ENCODE data around the gene FAAP100. TPM values are rescaled to one million over a fixed set of nuclear protein-coding genes. Genes with fewer than 3 reads are reported as not detected.

Gene FAAP100
- polyA plus RNA-seq, 1 of the 3 experiments (the other 2 are of a cell fraction) = 18.9 TPM

DNA sequence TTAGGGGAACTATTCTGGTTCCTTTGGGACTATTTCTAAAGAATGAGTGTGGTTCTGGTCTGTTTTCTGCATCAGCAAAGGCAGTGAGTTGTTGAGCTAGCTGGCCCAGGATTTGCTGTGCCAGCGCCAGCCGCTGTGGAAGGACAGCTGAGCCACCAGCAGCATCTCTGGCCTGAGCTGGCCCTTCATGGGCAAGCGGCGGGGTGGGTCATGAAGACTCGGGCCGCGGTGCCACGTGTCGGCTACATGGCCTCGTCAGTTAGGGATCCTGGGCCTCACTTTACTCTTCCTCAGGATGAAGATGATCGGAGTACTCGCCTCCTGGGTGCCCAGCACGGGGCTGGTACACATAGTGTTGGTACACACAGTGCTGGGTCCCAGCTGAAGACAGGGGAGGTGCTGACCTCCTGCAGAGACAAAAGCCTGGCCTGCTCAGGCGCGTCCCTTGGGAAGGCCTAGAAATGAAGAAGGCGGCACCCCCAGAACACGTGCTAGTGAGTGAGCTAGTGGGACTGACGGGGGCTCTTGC lies 17.9 kb upstream of the FAAP100 start (continued):
- TF ChIP-seq, protein P1, sequence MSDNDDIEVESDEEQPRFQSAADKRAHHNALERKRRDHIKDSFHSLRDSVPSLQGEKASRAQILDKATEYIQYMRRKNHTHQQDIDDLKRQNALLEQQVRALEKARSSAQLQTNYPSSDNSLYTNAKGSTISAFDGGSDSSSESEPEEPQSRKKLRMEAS (IDR thresholded peaks at IDR 0.05; ENCODE audit: low read depth) = no peak
- TF ChIP-seq, protein P2, sequence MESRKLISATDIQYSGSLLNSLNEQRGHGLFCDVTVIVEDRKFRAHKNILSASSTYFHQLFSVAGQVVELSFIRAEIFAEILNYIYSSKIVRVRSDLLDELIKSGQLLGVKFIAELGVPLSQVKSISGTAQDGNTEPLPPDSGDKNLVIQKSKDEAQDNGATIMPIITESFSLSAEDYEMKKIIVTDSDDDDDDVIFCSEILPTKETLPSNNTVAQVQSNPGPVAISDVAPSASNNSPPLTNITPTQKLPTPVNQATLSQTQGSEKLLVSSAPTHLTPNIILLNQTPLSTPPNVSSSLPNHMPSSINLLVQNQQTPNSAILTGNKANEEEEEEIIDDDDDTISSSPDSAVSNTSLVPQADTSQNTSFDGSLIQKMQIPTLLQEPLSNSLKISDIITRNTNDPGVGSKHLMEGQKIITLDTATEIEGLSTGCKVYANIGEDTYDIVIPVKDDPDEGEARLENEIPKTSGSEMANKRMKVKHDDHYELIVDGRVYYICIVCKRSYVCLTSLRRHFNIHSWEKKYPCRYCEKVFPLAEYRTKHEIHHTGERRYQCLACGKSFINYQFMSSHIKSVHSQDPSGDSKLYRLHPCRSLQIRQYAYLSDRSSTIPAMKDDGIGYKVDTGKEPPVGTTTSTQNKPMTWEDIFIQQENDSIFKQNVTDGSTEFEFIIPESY (IDR thresholded peaks at IDR 0.05; ENCODE audit: borderline replicate concordance, low read depth) = no peak
- TF ChIP-seq GATA2 (CRISPR knock-in tag; IDR thresholded peaks at IDR 0.05) = no peak

DNA sequence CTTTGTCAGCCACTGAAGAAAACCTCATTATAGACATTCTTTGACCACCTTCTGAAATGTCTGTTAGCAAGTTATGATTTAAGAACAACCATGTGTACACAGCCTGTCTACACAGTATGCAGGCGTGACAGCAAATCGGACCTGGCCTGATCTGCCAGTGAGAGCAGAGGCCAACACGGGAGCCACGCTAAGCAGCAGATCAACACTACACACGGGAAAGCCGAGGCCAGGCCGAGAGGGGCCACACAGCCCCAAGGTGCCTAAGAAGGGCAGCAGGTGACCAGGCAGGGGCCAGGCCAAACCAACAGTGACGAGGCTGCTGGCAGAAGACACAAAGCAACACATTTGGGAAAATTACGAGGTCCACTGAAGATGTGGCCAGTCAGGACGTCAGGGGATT lies 16.3 kb upstream of the FAAP100 start:
- ChIA-PET POLR2A (interaction anchor here (0.7 kb wide), 1 partner anchor 35 kb away, joined by 4 read pairs; no protein-coding TSS in a partner anchor), CTCF (interaction anchor here (1.3 to 3.2 kb wide), 7 partner anchors 8 to 315 kb away, joined by 3 to 14 read pairs (median 5); no protein-coding TSS in a partner anchor)
- Histone ChIP-seq H3K27ac (ENCODE audit: low read depth in 2 of 2, low read length in 1 of 2) (peak overlapping the region; percentile 62 to 84), H4K20me1 (ENCODE audit: insufficient read depth) (no peaks in the 10 kb centered on the region; the same call in 1 of the 2 replicates), H3K4me3 (ENCODE audit: low read depth in 2 of 2, low read length in 1 of 2) (no peak overlapping the region), H3K79me2 (ENCODE audit: insufficient read depth) (peaks cover 47% of the 10 kb centered on the region), H3K9me3 (no peaks in the 10 kb centered on the region), H3K4me2 (peak overlapping the region; percentile 81; the same call in 1 of the 2 replicates), H2AFZ (ENCODE audit: low read depth) (no peak overlapping the region), H3K9me2 (no peaks in the 10 kb centered on the region), H3K9ac (no peak overlapping the region), H3K4me1 (ENCODE audit: control insufficient read depth in 1 of 2, insufficient read depth in 2 of 2, low read depth in 1 of 2, low read length in 1 of 2) (peaks cover 30 to 33% of the 10 kb centered on the region in 2 experiments), H3F3A (replicated peaks; ENCODE audit: insufficient read depth) (peaks cover 48% of the 10 kb centered on the region), H3K27me3 (ENCODE audit: insufficient read depth) (no peaks in the 10 kb centered on the region), H3K36me3 (replicated peaks in 1 of 2; ENCODE audit: control insufficient read depth in 1 of 2, insufficient read depth in 2 of 2, low read length in 1 of 2) (peaks cover 69 to 71% of the 10 kb centered on the region in 2 experiments)
- 95% methylated on average over 10 of the region's 10 CpGs for WGBS (ENCODE audit: low lambda C conversion rate)
- no peak for TF ChIP-seq TEAD4 (IDR thresholded peaks at IDR 0.05; ENCODE audit: borderline replicate concordance, insufficient read depth)
- TF ChIP-seq REST (IDR thresholded peaks at IDR 0.05; ENCODE audit: low read depth, low read length) = no peak
- no peak for TF ChIP-seq NRF1 (IDR thresholded peaks at IDR 0.05; ENCODE audit: low read depth, low read length)
- DNase-seq = no peak

DNA sequence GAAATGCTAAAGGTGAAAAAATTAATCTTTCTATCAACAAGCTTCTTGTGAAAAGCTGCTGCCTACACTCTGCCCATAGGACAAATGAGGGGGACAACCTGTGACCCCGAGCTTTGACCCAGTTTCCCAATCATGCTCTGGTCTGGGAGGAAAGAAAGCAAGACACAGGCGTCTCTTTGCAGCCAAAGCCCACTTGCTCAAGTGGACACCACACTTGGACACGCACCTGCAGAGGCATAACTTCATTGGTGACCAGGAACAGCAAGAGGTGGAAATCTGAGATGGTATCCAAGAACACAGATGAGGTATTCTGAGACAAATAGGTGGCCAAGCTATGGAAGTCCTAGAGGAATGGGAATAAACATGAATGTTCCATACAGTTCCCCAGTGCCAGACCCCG lies 15.0 kb upstream of the FAAP100 start:
- Histone ChIP-seq H3K4me2 (peak overlapping the region; percentile 81), H3K9me3 (no peaks in the 10 kb centered on the region), H3K4me1 (ENCODE audit: control insufficient read depth in 1 of 2, insufficient read depth in 2 of 2, low read depth in 1 of 2, low read length in 1 of 2) (peaks cover 22 to 33% of the 10 kb centered on the region in 2 experiments), H3F3A (replicated peaks; ENCODE audit: insufficient read depth) (peaks cover 44% of the 10 kb centered on the region), H3K27me3 (ENCODE audit: insufficient read depth) (no peaks in the 10 kb centered on the region), H3K36me3 (replicated peaks in 1 of 2; ENCODE audit: control insufficient read depth in 1 of 2, insufficient read depth in 2 of 2, low read length in 1 of 2) (peaks cover 64 to 71% of the 10 kb centered on the region in 2 experiments), H3K9ac (peak overlapping the region; percentile 14; the same call in 1 of the 2 replicates), H3K9me2 (no peaks in the 10 kb centered on the region), H3K4me3 (ENCODE audit: low read depth in 2 of 2, low read length in 1 of 2) (peak overlapping the region; percentile 9 to 41; a peak in 3 of 4 replicates), H4K20me1 (ENCODE audit: insufficient read depth) (no peaks in the 10 kb centered on the region; the same call in 1 of the 2 replicates), H2AFZ (ENCODE audit: low read depth) (no peak overlapping the region), H3K27ac (ENCODE audit: low read depth in 2 of 2, low read length in 1 of 2) (peak overlapping the region; percentile 84 to 93), H3K79me2 (ENCODE audit: insufficient read depth) (peaks cover 47% of the 10 kb centered on the region)
- DNase-seq = no peak
- POLR2A ChIA-PET = interaction anchor here (1.6 to 1.9 kb wide), 2 partner anchors 10 to 15 kb away, joined by 4 to 9 read pairs; partner anchors contain the start of gene FAAP100
- CTCF ChIA-PET = interaction anchor here (1.2 to 3.3 kb wide), 8 partner anchors 9 to 425 kb away, joined by 3 to 27 read pairs (median 6); no protein-coding TSS in a partner anchor
- TF ChIP-seq MEF2A (IDR thresholded peaks at IDR 0.05; ENCODE audit: borderline replicate concordance, low read depth) = no peak
- TF ChIP-seq, protein P3, sequence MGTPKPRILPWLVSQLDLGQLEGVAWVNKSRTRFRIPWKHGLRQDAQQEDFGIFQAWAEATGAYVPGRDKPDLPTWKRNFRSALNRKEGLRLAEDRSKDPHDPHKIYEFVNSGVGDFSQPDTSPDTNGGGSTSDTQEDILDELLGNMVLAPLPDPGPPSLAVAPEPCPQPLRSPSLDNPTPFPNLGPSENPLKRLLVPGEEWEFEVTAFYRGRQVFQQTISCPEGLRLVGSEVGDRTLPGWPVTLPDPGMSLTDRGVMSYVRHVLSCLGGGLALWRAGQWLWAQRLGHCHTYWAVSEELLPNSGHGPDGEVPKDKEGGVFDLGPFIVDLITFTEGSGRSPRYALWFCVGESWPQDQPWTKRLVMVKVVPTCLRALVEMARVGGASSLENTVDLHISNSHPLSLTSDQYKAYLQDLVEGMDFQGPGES (IDR thresholded peaks at IDR 0.05; ENCODE audit: low read depth, low read length) = no peak
- TF ChIP-seq RAD21 (IDR thresholded peaks at IDR 0.05; ENCODE audit: low read length) = no peak
- 50% methylated on average over 4 of the region's 4 CpGs for WGBS (ENCODE audit: low lambda C conversion rate)
